Loucy (cell line): Measurements from ENCODE around the gene PSMD3.

Experiments
- H2AFZ ChIP-seq: fragments of 200-600 bp; sonication (generic); 2 replicates; pipeline ENCODE4 v1.6.0; 2016; ENCODE audit warnings: antibody characterized with exemption, mild to moderate bottlenecking, low read length, moderate library complexity
- H3F3A ChIP-seq: fragments of 200-600 bp; 2 replicates; pipeline ENCODE4 v1.6.0; 2016; ENCODE audit warnings: antibody characterized with exemption, low read depth, mild to moderate bottlenecking
- H3K27me3 ChIP-seq: fragments of 200-600 bp; sonication (generic); 2 replicates; pipeline ENCODE4 v1.6.1; 2014; ENCODE audit warnings: low read length, mild to moderate bottlenecking; ENCODE audit not compliant: insufficient read depth, poor library complexity, severe bottlenecking
- H3K36me3 ChIP-seq: fragments of 200-600 bp; sonication (generic); 2 replicates; pipeline ENCODE4 v1.6.1; 2016; ENCODE audit warnings: low read length; ENCODE audit not compliant: insufficient read depth
- H3K4me1 ChIP-seq: fragments of 200-600 bp; sonication (generic); 2 replicates; pipeline ENCODE4 v1.5.1; 2014; ENCODE audit warnings: low read length, mild to moderate bottlenecking; ENCODE audit not compliant: insufficient read depth, poor library complexity, severe bottlenecking
- H3K4me2 ChIP-seq: fragments of 200-600 bp; sonication (generic); 2 replicates; pipeline ENCODE4 v1.6.0; 2014; ENCODE audit warnings: antibody characterized with exemption, low read length, low read depth, mild to moderate bottlenecking; ENCODE audit not compliant: poor library complexity, severe bottlenecking
- H3K4me3 ChIP-seq: fragments of 200-600 bp; sonication (generic); 2 replicates; pipeline ENCODE4 v1.5.1; 2014; ENCODE audit warnings: low read length, mild to moderate bottlenecking, mixed read lengths; ENCODE audit not compliant: poor library complexity, severe bottlenecking
- H3K79me2 ChIP-seq: fragments of 200-600 bp; sonication (generic); 2 replicates; pipeline ENCODE4 v1.6.1; 2014; ENCODE audit warnings: low read length; ENCODE audit not compliant: insufficient read depth
- H3K9ac ChIP-seq: fragments of 200-600 bp; sonication (generic); 2 replicates; pipeline ENCODE4 v1.6.0; 2014; ENCODE audit warnings: mild to moderate bottlenecking, low read depth, low read length, moderate library complexity; ENCODE audit not compliant: poor library complexity, severe bottlenecking
- H3K9me2 ChIP-seq: fragments of 200-600 bp; sonication (generic); replicated peaks from 2 replicates; pipeline ENCODE4 v1.6.1; 2016; ENCODE audit warnings: low read depth, low read length, mixed read lengths
- H3K9me3 ChIP-seq: fragments of 200-600 bp; sonication (generic); 2 replicates; pipeline ENCODE4 v1.6.1; 2014; ENCODE audit warnings: mild to moderate bottlenecking, antibody characterized with exemption, low read length, low read depth; ENCODE audit not compliant: insufficient read depth
- H4K20me1 ChIP-seq: fragments of 200-600 bp; sonication (generic); 2 replicates; pipeline ENCODE4 v1.6.0; 2014; ENCODE audit warnings: antibody characterized with exemption, low read length, mild to moderate bottlenecking; ENCODE audit not compliant: insufficient read depth, poor library complexity, severe bottlenecking
- EZH2phosphoT487 ChIP-seq: fragments of 200-600 bp; IDR thresholded peaks from 2 replicates; pipeline ENCODE4 v1.6.1; 2018; ENCODE audit warnings: antibody characterized with exemption, mild to moderate bottlenecking, moderate library complexity, borderline replicate concordance
- TF ChIP-seq, protein P1 (sequence below): fragments of 200-600 bp; sonication (generic); conservative IDR thresholded peaks from 2 replicates; pipeline ENCODE4 v1.5.1; 2014; ENCODE audit warnings: mild to moderate bottlenecking, antibody characterized with exemption, low read length

The PSMD3 gene

DNA sequence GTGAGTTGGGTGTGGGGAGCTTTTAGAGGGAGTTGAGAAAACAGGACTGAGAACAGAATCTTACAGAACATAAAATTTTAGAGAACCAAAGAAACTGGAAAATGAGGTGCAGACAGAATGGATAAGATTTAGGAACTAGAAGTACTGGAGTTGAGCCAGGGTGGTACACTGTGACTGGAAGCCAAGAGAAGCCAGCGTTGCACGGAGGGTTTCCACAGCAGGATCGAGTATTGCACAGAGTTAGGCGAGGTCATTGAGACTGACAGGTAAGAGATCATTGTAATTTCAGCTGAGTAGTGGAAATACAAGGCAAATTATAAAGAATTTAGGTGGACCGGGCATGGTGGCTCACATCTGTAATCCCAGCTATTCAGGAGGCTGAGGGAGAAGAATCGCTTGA lies 11.2 kb upstream of the PSMD3 start:
- Histone ChIP-seq H3K4me1 (no peaks in the 10 kb centered on the region), H3K4me2 (no peak overlapping the region), H3K4me3 (no peak overlapping the region), H3K9me3 (no peaks in the 10 kb centered on the region), H3K27me3 (no peaks in the 10 kb centered on the region), H4K20me1 (no peaks in the 10 kb centered on the region), H3F3A (no peaks in the 10 kb centered on the region), H3K79me2 (no peaks in the 10 kb centered on the region), H3K9me2 (no peaks in the 10 kb centered on the region), H3K9ac (no peak overlapping the region), H2AFZ (no peak overlapping the region), H3K36me3 (no peaks in the 10 kb centered on the region)
- no peak for TF ChIP-seq EZH2phosphoT487
- TF ChIP-seq, protein P1, sequence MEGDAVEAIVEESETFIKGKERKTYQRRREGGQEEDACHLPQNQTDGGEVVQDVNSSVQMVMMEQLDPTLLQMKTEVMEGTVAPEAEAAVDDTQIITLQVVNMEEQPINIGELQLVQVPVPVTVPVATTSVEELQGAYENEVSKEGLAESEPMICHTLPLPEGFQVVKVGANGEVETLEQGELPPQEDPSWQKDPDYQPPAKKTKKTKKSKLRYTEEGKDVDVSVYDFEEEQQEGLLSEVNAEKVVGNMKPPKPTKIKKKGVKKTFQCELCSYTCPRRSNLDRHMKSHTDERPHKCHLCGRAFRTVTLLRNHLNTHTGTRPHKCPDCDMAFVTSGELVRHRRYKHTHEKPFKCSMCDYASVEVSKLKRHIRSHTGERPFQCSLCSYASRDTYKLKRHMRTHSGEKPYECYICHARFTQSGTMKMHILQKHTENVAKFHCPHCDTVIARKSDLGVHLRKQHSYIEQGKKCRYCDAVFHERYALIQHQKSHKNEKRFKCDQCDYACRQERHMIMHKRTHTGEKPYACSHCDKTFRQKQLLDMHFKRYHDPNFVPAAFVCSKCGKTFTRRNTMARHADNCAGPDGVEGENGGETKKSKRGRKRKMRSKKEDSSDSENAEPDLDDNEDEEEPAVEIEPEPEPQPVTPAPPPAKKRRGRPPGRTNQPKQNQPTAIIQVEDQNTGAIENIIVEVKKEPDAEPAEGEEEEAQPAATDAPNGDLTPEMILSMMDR = no peak

DNA sequence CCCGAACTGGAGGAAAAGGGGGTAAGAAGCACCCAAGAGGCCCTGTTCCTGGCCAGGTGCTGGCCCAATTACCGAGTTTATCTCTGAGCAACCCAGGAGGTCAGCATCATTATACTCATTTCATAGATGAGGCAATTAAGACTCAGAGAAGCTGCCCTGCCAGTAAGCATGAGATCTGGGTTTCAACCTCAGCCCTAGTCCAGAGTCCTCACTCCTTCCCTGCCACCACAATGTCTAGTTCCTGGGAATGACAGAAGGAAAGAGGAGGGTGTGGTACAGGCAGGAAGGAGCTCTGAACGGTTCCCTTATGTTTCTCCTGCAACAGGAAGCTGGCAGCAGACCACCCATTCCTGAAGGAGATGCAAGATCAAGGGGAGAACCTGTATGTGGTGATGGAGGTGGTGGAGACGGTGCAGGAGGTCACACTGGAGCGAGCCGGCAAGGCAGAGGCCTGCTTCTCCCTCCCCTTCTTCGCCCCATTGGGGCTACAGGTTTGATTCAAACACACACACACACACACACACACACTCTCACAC lies 10.4 kb upstream of the PSMD3 start:
- TF ChIP-seq EZH2phosphoT487 = no peak
- TF ChIP-seq, protein P1 = no peak
- H3F3A ChIP-seq = no peaks in the 10 kb centered on the region
- no peak overlapping the region for H3K9ac ChIP-seq
- H3K36me3 ChIP-seq = no peaks in the 10 kb centered on the region
- no peaks in the 10 kb centered on the region for H4K20me1 ChIP-seq
- no peak overlapping the region for H3K4me2 ChIP-seq
- H2AFZ ChIP-seq = no peak overlapping the region
- no peaks in the 10 kb centered on the region for H3K79me2 ChIP-seq
- no peaks in the 10 kb centered on the region for H3K9me3 ChIP-seq
- no peaks in the 10 kb centered on the region for H3K27me3 ChIP-seq
- H3K4me1 ChIP-seq = no peaks in the 10 kb centered on the region
- no peak overlapping the region for H3K4me3 ChIP-seq
- no peaks in the 10 kb centered on the region for H3K9me2 ChIP-seq

DNA sequence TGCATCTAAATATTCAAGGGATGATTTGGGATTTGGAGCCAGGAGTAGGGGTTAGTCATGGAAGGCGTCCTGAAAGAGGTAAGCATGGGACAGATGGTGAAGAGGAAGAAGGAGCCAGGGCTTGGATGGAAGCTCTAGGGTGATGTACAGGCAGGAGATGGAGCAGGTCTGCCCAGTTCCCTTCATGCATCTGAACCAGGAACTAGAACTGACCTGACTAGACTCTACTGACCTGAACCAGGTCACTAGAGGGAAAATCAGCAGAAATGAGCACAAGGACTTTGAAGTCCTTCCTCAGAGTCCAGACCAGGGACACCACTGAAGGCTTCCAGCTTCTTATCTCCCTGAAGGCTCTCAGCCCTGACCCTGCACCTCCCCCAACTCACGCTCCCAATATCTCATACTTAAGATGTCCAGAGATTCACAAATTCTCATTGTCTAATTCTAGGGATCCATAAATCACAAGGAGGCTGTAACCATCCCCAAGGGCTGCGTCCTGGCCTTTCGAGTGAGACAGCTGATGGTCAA lies 9.5 kb upstream of the PSMD3 start:
- Histone ChIP-seq H3K4me3 (no peak overlapping the region), H3K79me2 (no peaks in the 10 kb centered on the region), H3K9me2 (no peaks in the 10 kb centered on the region), H3K9ac (no peak overlapping the region), H3K36me3 (no peaks in the 10 kb centered on the region), H3K4me1 (no peaks in the 10 kb centered on the region), H3K4me2 (no peak overlapping the region), H3K27me3 (no peaks in the 10 kb centered on the region), H2AFZ (no peak overlapping the region), H3F3A (no peaks in the 10 kb centered on the region), H3K9me3 (no peaks in the 10 kb centered on the region), H4K20me1 (no peaks in the 10 kb centered on the region)
- TF ChIP-seq, protein P1 = no peak
- TF ChIP-seq EZH2phosphoT487 = no peak
